Stimulated activated CD4-positive, alpha-beta T cell treated with anti-CD3 and anti-CD28 coated beads, TNF-alpha, amount 100 ng/mL, for 1 hour (primary cell): ENCODE results near the gene KAT2B.

ENCODE experiments used
- DNase-seq, 3 donors: peaks; one replicate each; pipeline ENCODE4 v3.0.0-alpha.2; 2020; ENCODE audit warnings: low read depth in 3 of 3, low spot score in 1 of 3

KAT2B gene

DNA sequence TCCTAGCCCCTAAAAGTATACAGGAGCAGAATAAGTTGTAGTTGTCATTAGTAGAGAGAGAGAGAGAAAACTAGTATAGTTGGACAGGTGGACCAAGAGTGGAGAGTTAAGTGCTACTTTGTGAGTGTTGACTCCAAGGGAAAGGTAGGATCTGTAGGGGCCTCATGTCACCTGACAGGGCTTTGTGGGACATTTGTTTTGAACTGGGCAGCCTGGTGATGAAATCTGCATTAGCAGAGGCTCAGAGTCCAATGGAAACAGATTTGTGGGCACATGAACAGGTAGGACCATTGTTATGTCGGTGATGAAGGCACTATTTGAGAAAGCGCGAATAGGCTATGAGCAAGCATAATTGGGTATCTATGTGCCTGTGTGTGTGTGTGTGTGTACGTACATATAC is 102.3 kb downstream of the KAT2B start:
- no peak for DNase-seq

DNA sequence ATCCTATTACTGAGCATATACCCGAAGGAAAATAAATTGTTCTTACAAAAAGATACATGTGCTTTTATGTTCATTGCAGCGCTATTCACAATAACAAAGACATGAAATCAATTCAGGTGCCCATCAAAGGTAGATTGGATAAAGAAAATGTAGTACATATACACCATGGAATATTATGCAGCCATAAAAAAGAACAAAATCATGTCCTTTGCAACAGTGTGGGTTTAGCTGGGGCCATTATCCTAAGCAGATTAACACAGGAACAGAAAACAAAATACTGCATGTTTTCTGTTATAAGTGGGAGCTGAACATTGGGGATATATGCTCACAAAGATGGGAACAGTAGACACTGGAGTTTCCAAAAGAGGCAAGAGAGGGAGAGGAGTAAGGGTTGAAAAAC is 103.3 kb downstream of the KAT2B start:
- DNase-seq, result no peak

DNA sequence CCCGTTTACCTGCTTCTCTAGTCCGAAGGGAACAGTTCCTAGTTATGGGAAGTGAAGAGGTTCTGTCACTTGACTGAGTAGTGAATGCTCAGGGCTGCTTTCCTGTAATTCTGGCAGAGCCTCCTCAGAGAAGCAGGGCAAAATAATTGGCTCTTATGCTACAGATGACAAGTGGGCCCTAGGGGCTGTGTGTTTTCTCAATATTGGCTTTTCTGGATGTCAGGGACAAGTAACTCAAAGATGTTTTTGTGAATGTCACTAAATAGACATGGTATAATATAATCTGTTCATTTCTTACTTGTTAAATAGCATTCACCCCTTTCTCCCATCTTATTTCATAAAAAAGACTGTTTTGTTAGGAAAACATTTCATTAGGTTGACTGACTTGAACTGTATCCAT is 105.6 kb downstream of the KAT2B start:
- DNase-seq, result no peak

- DNase-seq, result no peak
Observed at GRCh38 chr3:20146301-20146700, 106.1 kb downstream of the KAT2B start.

GRCh38 chr3:20147361-20147760 is 107.1 kb downstream of the KAT2B start:
- no peak for DNase-seq

DNA sequence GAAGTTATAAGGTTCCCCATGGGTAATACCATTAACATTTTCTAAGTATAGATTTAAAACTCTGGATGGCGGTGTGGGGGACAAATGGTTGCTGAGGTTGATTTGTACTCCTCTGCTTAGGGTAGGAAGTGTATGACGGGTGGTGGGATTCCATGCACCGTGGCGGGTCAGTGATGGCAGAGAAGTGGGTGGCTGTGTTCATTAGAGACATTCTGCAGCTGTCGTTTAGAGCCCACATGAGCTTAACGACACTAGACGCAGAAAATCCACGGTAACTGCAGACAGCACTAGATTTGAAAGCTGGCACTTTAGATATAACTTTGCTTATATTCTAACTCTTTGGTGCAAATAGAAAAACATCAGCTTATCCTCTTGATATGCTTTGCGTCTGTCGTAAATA is 108.2 kb downstream of the KAT2B start:
- no peak for DNase-seq

- DNase-seq, result no peak
Observed at GRCh38 chr3:20154078-20154477, 113.8 kb downstream of the KAT2B start.

DNA sequence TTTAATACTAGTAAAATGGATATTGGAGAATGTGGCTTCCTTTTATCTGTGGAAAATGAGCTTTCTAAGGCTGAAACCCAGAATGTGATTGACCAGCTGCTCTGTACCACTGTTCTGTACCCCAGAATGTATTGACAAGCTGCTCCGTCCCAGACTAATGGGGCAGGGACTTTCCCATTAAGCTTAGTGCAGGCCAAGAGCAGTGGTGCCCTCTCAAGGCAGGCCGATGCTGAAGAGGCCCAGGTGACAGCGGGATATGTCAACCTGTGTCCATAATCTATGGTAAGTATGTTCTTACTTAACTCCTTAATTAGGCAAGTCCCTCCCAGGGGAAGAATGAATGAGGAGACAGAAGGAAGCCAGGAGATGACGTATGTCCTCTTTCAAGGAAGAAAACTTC is 114.7 kb downstream of the KAT2B start:
- DNase-seq, result no peak

DNA sequence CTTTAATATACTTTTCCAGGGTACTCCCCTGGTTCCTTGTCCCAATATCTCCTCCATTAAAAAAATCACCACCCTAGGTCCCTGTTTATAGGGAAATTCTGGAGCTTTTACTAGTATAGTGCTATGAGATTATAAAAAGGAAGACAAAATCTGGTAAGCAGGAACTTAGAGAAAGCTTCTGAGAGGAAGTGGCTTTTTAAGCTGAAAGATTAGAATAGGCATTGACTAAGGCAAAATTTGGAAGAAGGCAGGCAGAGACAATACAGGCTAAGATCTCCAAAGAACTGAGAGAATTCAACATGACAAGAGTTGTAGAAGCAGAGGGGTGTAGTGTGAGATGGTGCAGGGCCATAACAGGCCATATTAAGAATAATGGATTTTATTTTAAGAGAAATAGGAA is 120.0 kb downstream of the KAT2B start:
- DNase-seq, result no peak

DNA sequence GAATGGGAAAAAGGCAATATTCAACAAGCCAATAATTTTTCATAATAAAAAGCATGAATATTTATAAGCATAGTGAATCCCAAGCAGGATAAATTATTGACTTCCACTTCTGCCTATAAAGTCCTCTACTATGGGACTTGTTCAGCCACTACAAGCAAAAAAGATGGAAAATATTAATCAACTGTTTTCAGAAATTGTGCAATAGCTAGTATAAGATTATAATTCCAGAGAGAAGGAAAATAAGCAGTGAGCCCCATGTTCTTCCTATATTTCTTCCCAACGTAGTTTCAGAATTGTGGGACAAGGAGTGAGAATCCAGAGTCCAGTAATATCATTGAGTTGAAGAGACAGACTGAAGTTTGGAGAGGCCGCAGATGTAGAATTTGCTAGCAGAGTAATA is 121.5 kb downstream of the KAT2B start:
- DNase-seq, result no peak

DNA sequence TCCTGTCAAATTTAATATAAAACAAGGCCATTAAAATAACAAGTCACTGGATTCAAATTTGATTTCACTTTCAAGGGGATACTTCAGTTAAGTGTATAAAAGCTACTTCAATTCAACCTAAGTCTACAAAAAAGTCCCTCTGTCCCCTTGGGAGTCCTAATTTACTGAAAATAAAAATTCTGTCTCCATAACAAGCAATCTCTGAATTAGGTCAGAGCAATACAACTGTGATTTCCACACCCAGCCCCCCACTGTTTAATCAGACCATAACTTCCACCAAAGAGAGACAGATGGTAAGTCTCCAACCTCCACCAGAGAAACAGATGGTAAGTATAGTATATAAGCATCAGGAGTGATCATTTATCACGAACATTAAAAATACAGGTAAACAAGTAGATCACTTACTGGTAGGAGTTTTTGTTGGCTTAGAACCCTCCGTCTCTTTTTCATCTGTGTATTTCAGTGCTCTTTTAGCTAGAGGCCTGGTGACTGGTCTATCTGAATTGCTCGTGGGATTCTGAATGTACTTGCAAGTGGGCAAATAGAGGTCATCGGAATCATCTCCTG is 133.7 kb downstream of the KAT2B start:
- no peak for DNase-seq

- no peak for DNase-seq
Observed at GRCh38 chr3:20181276-20181675, 141.0 kb downstream of the KAT2B start.

- no peak for DNase-seq
Observed at GRCh38 chr3:20182206-20182605, 142.0 kb downstream of the KAT2B start.

- no peak for DNase-seq
Observed at GRCh38 chr3:20185331-20185678, 145.1 kb downstream of the KAT2B start.

DNA sequence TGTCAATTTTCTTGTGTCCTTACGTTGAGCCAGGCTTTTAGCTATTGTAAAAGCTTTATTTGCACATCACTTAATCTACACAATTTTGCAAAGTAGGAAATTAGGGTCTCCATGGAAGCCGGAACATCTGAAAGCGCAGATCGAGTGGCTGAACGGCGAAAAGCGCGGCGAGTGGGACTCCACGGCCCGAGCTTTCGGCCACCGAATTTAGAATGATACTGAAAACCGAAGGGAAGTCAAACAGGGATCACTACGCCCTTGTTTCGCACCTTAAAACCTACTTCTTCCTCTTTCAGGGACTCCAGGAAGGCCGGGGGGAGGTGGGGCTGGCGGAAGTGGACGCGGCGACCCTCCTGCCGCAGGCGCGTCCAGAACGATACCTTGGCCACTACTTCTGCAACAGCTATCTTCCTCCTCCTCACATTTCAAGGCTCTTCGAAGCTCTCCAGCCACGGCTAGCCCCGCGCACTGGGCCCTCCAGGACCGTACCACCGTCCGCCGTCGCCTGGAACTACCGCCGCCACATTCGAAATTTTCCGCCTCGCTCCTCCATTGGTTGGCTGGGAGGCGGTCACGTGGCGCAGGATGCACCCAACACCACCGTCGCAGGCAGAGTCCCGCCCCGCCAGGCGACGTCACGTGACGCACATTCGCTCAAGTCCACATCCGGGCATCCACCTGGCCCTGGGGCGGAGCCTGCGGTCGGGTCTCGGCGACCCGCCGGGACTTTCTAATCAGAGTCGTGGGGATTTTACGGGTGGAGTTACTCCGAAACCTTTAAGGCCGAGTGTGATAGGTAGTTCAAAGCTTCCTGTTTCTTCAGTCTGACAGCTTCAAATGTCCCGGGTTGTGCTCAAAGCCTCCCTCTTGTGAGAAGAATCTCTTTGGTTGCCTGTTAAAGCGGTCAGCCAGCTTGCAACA is 145.7 kb downstream of the KAT2B start, which contains the start of gene SGO1:
TSS of gene SGO1 (minus strand) at position 528 of the 921 bp plus-strand sequence. CDS start 2,179 bp downstream, outside the sequence.
- peak; percentile 98 to 99 (median 99) for DNase-seq

GRCh38 chr3:20186600-20187004 is 146.4 kb downstream of the KAT2B start:
- no peak for DNase-seq

DNA sequence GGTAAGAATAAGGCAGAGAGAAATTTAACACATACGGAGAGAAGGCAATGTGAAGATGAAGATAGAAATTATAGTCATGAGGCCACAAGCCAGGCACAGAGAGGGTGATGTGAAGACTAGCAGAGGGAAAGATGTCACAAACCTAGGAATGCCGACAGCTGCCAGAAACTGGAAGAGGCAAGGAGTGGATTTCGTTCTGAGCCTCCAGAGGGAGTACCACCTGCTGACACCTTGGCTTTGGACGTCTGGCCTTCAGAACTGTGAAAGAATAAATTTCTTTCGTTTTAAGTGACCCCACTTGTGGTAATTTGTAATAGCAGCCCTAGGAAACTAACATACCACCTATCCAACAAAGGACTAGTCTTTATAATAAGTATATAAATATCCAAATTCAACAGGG is 150.7 kb downstream of the KAT2B start:
- DNase-seq, result no peak

GRCh38 chr3:20194793-20195460 is 154.7 kb downstream of the KAT2B start:
- DNase-seq, result no peak

GRCh38 chr3:20197775-20198174 is 157.5 kb downstream of the KAT2B start:
- no peak for DNase-seq

- DNase-seq, result no peak
Observed at GRCh38 chr3:20201143-20201542, 160.9 kb downstream of the KAT2B start.
